Spleen (tissue), 7 donors: Measurements from ENCODE around the gene MYO15A.

Experiments
- CTCF ChIP-seq, 11 experiments: fragments of 200-600 bp in 7 of 11; fragments of 450-650 bp in 4 of 11; sonication (generic) in 4 of 11; IDR thresholded peaks in 8 of 11; conservative IDR thresholded peaks in 3 of 11; 1 replicate in 7 of 11; 2 replicates in 4 of 11; pipeline versions ENCODE4 v1.4.0 to v1.8.0; 2016 to 2021; ENCODE audit warnings: antibody characterized with exemption in 11 of 11, inconsistent platforms in 4 of 11, mild to moderate bottlenecking in 1 of 11
- POLR2AphosphoS5 ChIP-seq, 3 donors: sonication (generic); formaldehyde crosslinking; IDR thresholded peaks; one replicate each; pipeline ENCODE4 v1.5.1; 2017; ENCODE audit warnings: antibody characterized with exemption in 3 of 3
- donor health status: DM: no; HTN: no; CAD: no; lungs with moderate emphysema.
- donor health status: DM: no; HTN: no; CAD: no.
- donor health status: DM: no; HTN: no; CAD: no.

- no peak for TF ChIP-seq CTCF (IDR thresholded peaks at IDR 0.05 in 8 of 11, conservative IDR thresholded peaks at IDR 0.05 in 3 of 11)
- TF ChIP-seq POLR2AphosphoS5 (IDR thresholded peaks at IDR 0.05), result no peak
These were observed 58.3 kb downstream of the MYO15A start for GRCh38 chr17:18166894-18167293.
